ENCODE measurements around the gene MRTFA. TPM values are rescaled to one million over a fixed set of nuclear protein-coding genes. Genes with fewer than 3 reads are reported as not detected.

MRTFA gene
- total RNA-seq, 1 donor from 2014 or later, result 52.1 TPM

DNA sequence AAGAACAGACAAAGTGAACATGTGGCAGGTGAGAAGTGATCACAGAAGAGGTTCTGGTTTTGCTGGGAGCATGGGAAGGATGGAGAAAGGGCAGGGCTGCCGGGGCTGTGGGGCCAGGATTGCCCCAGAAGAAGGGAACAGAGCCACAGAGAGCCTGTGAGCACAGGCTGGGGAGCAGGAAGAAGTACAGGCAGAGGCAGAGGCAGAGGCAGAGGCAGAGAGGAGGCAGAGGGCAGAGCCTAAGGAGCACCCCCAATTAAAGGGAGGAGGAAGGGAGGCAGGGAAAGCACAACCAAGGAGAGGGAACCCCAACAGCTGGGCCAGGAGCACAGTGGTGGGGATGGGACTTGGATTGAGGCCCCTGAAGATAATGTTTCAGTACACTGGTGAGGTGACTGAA is 214.6 kb downstream of the MRTFA start:
- TF ChIP-seq, protein P1, sequence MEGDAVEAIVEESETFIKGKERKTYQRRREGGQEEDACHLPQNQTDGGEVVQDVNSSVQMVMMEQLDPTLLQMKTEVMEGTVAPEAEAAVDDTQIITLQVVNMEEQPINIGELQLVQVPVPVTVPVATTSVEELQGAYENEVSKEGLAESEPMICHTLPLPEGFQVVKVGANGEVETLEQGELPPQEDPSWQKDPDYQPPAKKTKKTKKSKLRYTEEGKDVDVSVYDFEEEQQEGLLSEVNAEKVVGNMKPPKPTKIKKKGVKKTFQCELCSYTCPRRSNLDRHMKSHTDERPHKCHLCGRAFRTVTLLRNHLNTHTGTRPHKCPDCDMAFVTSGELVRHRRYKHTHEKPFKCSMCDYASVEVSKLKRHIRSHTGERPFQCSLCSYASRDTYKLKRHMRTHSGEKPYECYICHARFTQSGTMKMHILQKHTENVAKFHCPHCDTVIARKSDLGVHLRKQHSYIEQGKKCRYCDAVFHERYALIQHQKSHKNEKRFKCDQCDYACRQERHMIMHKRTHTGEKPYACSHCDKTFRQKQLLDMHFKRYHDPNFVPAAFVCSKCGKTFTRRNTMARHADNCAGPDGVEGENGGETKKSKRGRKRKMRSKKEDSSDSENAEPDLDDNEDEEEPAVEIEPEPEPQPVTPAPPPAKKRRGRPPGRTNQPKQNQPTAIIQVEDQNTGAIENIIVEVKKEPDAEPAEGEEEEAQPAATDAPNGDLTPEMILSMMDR (conservative IDR thresholded peaks at IDR 0.05; ENCODE audit: low read depth, low read length), result no peak
- DNase-seq (ENCODE audit: low read depth), result no peak
- H3K4me3 ChIP-seq (ENCODE audit: low read depth, low read length), result no peak overlapping the region

DNA sequence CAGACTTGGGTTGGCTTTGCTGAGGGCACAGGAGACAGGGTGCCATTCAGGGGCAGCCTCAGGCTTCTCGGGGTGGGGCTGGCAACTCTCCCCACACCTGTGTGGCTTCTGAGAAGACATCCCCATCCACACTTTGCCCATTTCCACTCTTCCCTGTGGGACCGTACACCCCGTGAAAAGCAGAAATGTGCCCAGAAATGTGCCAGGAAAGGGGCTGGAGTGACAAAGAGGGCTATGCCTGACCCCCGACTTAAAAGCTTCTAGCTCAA is 215.5 kb downstream of the MRTFA start:
- H3K4me3 ChIP-seq (ENCODE audit: low read depth, low read length), result no peak overlapping the region

DNA sequence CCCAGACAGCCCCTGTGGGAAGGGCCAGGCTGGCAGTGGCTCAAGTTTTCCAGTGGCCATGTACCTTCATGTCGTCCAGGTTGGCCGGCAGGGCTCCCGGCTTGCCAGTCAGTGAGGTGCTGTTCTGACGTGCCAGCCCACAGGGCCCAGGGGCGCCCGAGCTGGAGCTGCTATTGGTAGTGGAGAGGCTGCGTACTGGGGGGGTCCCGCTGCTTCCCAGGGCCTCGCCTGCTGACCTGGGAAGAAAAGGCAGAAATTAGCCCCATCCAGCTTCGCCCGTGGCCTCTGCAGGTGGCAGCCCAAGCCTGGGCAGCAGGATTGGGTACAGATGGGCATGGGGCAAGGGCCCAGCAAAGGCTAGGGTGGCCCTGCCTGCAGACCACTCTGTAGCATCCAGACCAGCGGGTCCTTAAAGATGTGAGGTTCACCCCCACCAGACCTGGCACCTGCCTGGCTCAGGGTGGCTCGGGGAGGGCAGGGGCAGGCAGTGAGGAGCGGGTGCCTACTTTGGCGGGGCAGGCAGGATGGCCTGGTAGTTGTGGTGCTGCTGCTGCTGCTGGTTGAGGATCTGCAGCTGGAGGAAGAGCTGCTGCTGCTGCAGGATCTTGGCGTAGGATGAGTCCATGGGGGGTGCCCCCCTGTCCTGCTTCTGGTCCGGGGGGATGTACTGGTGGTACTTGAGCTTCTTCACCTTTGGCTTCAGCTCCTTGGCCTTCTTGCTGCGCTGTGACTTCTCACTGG is 216.0 kb downstream of the MRTFA start:
- DNase-seq (ENCODE audit: low read depth), result no peak
- TF ChIP-seq, protein P1 (conservative IDR thresholded peaks at IDR 0.05; ENCODE audit: low read depth, low read length), result no peak
- no peak overlapping the region for H3K4me3 ChIP-seq (ENCODE audit: low read depth, low read length)

More for the DNA sequence above, 215.5 kb downstream of the MRTFA start:
- TF ChIP-seq, protein P1 (conservative IDR thresholded peaks at IDR 0.05; ENCODE audit: low read depth, low read length), result no peak
- no peak for DNase-seq (ENCODE audit: low read depth)

DNA sequence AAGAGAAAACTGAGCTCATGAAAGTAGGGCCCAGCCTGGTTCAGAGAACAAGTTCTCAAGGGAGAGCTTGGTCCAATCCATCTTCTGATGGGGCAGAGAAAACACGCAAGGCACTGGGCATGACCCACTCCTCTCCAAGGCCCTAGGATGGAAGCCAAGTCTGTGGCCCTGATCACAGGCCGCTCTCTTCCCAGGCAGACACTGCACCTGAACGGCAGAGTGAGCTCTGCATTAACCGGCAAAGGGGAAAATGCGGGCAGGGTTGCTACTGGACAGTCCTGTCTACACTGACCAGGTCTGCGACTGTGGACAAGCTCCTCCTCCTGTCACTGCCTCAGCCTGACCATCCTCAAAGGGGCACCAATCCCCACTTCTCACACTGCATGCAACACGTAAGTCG is 216.8 kb downstream of the MRTFA start:
- no peak overlapping the region for H3K4me3 ChIP-seq (ENCODE audit: low read depth, low read length)
- DNase-seq (ENCODE audit: low read depth), result no peak
- TF ChIP-seq, protein P1 (conservative IDR thresholded peaks at IDR 0.05; ENCODE audit: low read depth, low read length), result no peak

DNA sequence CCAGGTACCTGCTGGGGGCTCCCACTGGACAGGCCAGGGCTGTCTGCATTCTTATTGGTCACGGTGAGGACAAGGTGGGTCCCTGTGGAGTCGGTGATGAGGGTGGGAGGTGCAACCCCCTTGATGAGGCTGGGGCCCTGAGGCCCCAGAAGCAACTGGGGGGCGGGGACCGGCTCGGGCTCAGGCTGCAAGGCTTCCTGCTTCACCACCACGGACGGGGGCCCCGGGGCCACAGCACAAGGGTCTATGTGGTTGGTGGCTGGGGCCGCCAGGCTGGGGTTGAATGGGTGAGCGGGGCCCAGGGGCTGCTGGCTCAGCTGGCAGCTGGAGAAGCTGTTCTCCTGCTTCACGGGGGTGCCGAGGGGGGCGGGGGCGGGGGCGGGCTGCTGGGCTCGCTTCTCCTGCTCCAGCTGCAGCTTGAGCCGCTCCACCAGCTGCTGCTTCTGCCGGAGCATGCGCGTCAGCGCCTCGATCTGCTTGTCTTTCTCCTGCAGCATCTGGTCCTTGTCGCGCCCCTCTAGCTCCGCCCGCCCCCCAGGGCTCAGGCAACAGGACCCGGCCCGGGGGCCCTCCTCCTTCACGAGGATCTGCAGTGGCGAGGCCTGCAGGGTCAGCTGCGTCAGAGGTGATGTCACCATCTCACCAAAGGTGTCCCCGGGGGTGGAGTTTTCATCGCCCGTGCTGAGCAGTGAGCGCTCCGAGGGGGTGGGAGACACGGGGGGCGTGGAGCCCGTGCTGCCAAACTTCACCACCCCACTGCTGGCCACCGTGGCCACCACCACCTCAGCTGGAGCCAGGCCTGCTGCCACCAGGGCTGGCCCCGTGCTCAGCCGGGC is 217.9 kb downstream of the MRTFA start:
- TF ChIP-seq, protein P1 (conservative IDR thresholded peaks at IDR 0.05; ENCODE audit: low read depth, low read length), result no peak
- DNase-seq (ENCODE audit: low read depth), result no peak
- H3K4me3 ChIP-seq (ENCODE audit: low read depth, low read length), result no peak overlapping the region

DNA sequence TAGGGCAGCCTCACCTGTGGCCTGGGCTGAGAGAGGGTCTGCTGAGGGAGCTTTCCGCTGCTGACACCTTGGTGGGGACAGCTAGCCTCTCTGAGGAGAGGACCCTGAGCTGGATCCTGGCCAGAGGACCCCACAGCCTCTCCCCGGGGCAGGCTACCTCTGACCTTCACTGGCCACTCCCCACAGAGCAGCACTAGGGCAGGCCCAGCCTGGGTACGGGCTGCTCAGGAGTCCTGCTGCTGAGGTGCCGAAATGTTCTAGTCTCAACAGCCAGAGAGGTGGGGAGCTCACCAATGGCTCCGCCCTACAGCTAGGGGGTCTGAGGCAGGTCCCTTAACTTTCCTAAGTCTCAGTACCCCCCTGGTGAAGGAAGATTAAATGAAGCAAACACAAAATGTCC is 218.6 kb downstream of the MRTFA start:
- TF ChIP-seq, protein P1 (conservative IDR thresholded peaks at IDR 0.05; ENCODE audit: low read depth, low read length), result no peak
- no peak overlapping the region for H3K4me3 ChIP-seq (ENCODE audit: low read depth, low read length)
- DNase-seq (ENCODE audit: low read depth), result no peak
